Fibroblast of lung (primary cell): ENCODE measurements around the gene ZNF197. TPM values are rescaled to one million over a fixed set of nuclear protein-coding genes. Genes with fewer than 3 reads are reported as not detected.

ENCODE experiments used
- DNase-seq, 2 donors: peaks; one replicate each; pipeline versions ENCODE4 v3.0.0 to v3.0.0-alpha.2; 2010; ENCODE audit warnings: low read depth in 2 of 2
- H2AFZ ChIP-seq: 2 replicates; pipeline ENCODE4 v1.5.1; 2012; ENCODE audit warnings: low read length, control low read depth, inconsistent platforms
- H3K27ac ChIP-seq: 2 replicates; pipeline ENCODE4 v1.5.1; 2011; ENCODE audit warnings: low read length, control low read depth; ENCODE audit not compliant: insufficient read depth
- H3K27me3 ChIP-seq: 2 replicates; pipeline ENCODE4 v1.5.1; 2011; ENCODE audit warnings: mild to moderate bottlenecking, low read length; ENCODE audit not compliant: control insufficient read depth, insufficient read depth
- H3K36me3 ChIP-seq: 2 replicates; pipeline ENCODE4 v1.5.1; 2011; ENCODE audit warnings: low read length; ENCODE audit not compliant: control insufficient read depth, insufficient read depth
- H3K4me1 ChIP-seq: 2 replicates; pipeline ENCODE4 v1.5.1; 2011; ENCODE audit warnings: low read length; ENCODE audit not compliant: control insufficient read depth, insufficient read depth; ENCODE audit errors: extremely low read depth
- H3K4me2 ChIP-seq: 2 replicates; pipeline ENCODE4 v1.5.1; 2011; ENCODE audit warnings: low read length, control low read depth; ENCODE audit not compliant: insufficient read depth; ENCODE audit errors: extremely low read depth
- H3K4me3 ChIP-seq, 4 experiments: fragments of 200-600 bp in 1 of 4; sonication (generic) in 1 of 4; replicated peaks in 1 of 4; 2 replicates each; pipeline ENCODE4 v1.5.1; 2011 to 2016; ENCODE audit warnings: low read length in 4 of 4, low read depth in 3 of 4, mild to moderate bottlenecking in 3 of 4, control low read depth in 2 of 4, inconsistent platforms in 1 of 4, mixed read lengths in 1 of 4; ENCODE audit not compliant: insufficient read depth in 1 of 4; ENCODE audit errors: control extremely low read depth in 1 of 4
- H3K79me2 ChIP-seq: 2 replicates; pipeline ENCODE4 v1.5.1; 2012; ENCODE audit warnings: mild to moderate bottlenecking, low read length, inconsistent platforms; ENCODE audit not compliant: control insufficient read depth, insufficient read depth
- H3K9ac ChIP-seq: 2 replicates; pipeline ENCODE4 v1.5.1; 2011; ENCODE audit warnings: mild to moderate bottlenecking, low read length, control low read depth; ENCODE audit not compliant: insufficient read depth
- H3K9me3 ChIP-seq: 2 replicates; pipeline ENCODE4 v1.5.1; 2012; ENCODE audit warnings: low read depth, low read length; ENCODE audit not compliant: control insufficient read depth, insufficient read depth
- H4K20me1 ChIP-seq: 2 replicates; pipeline ENCODE4 v1.5.1; 2011; ENCODE audit warnings: low read length; ENCODE audit not compliant: control insufficient read depth, insufficient read depth; ENCODE audit errors: extremely low read depth
- EZH2 ChIP-seq: IDR thresholded peaks from 2 replicates; pipeline ENCODE4 v1.5.1; 2012; ENCODE audit warnings: low read length, control low read depth, mild to moderate bottlenecking; ENCODE audit errors: missing control alignments
- polyA plus RNA-seq, 2 donors: library from polyadenylated mRNA; depleted of rRNA in 1 of 2; stranded (reverse) in 1 of 2; unstranded in 1 of 2; fragments of >200 nt; gene quantifications; 2 replicates each; pipeline ENCODE4 v1.2.1, GENCODE V29; 2011 to 2012; ENCODE audit warnings: missing spikeins in 1 of 2
- total RNA-seq: library from RNA; depleted of rRNA; stranded (reverse); fragments of >200 nt; gene quantifications from 2 replicates; pipeline ENCODE4 v1.2.1, GENCODE V29; 2014
- TF ChIP-seq, protein P1 (sequence below), 2 donors: IDR thresholded peaks in 1 of 2; conservative IDR thresholded peaks in 1 of 2; 1 replicate in 1 of 2; 2 replicates in 1 of 2; pipeline ENCODE4 v1.5.1; 2011 to 2012; ENCODE audit warnings: low read length in 2 of 2, control low read depth in 1 of 2, inconsistent platforms in 1 of 2, low read depth in 1 of 2, mild to moderate bottlenecking in 1 of 2

ZNF197 gene
- total and polyA plus RNA-seq, 2 donors (not counting 1 experiment from before 2014, with no cell fraction given), result 9.3 to 20.8 TPM

DNA sequence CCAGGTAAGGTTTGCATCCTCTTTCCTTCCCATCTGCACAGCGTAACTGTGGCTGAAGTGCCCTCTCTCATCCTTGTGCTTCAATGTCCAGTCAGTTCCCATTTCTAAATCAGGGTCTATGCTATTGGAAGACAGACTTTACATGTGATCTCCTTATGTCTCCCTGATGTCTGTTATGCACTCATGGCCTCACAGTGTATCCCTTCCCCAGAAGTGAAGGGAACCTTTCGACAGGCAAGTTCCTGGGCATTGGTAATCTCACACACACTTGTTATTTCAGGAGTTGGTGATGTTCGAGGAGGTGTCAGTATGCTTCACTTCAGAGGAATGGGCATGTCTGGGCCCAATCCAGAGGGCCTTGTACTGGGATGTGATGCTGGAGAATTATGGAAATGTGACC lies 7.4 kb downstream of the ZNF197 start:
- Histone ChIP-seq H4K20me1 (no peaks in the 10 kb centered on the region), H3K79me2 (peaks cover 15% of the 10 kb centered on the region), H3K9ac (no peak overlapping the region), H3K4me2 (no peak overlapping the region), H2AFZ (no peak overlapping the region), H3K4me3 (no peak overlapping the region), H3K27ac (no peak overlapping the region), H3K9me3 (no peaks in the 10 kb centered on the region), H3K27me3 (no peaks in the 10 kb centered on the region), H3K4me1 (no peaks in the 10 kb centered on the region), H3K36me3 (peaks cover 7% of the 10 kb centered on the region)
- DNase-seq, result no peak
- no peak for TF ChIP-seq EZH2
- TF ChIP-seq, protein P1, sequence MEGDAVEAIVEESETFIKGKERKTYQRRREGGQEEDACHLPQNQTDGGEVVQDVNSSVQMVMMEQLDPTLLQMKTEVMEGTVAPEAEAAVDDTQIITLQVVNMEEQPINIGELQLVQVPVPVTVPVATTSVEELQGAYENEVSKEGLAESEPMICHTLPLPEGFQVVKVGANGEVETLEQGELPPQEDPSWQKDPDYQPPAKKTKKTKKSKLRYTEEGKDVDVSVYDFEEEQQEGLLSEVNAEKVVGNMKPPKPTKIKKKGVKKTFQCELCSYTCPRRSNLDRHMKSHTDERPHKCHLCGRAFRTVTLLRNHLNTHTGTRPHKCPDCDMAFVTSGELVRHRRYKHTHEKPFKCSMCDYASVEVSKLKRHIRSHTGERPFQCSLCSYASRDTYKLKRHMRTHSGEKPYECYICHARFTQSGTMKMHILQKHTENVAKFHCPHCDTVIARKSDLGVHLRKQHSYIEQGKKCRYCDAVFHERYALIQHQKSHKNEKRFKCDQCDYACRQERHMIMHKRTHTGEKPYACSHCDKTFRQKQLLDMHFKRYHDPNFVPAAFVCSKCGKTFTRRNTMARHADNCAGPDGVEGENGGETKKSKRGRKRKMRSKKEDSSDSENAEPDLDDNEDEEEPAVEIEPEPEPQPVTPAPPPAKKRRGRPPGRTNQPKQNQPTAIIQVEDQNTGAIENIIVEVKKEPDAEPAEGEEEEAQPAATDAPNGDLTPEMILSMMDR (conservative IDR thresholded peaks at IDR 0.05 in 1 of 2, IDR thresholded peaks at IDR 0.05 in 1 of 2; ENCODE audit: low read depth in 1 of 2, low read length in 2 of 2), result no peak

DNA sequence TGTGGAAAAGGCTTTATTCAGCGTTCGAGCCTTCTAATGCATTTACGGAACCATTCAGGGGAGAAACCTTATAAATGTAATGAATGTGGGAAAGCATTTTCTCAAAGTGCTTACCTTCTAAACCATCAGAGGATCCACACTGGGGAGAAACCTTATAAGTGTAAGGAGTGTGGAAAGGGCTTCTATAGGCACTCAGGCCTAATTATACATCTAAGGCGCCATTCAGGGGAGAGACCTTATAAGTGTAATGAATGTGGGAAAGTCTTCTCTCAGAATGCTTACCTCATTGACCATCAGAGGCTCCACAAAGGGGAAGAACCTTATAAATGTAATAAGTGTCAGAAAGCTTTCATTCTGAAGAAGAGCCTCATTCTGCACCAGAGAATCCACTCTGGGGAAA lies 17.5 kb downstream of the ZNF197 start:
- Histone ChIP-seq H3K4me3 (no peak overlapping the region), H3K27me3 (no peaks in the 10 kb centered on the region), H3K4me1 (no peaks in the 10 kb centered on the region), H3K36me3 (peaks cover 17% of the 10 kb centered on the region), H3K27ac (no peak overlapping the region), H3K9me3 (peaks cover 7% of the 10 kb centered on the region), H2AFZ (no peak overlapping the region), H3K4me2 (no peak overlapping the region), H4K20me1 (no peaks in the 10 kb centered on the region), H3K79me2 (no peaks in the 10 kb centered on the region), H3K9ac (no peak overlapping the region)
- DNase-seq, result no peak
- TF ChIP-seq, protein P1 (conservative IDR thresholded peaks at IDR 0.05 in 1 of 2, IDR thresholded peaks at IDR 0.05 in 1 of 2; ENCODE audit: low read depth in 1 of 2, low read length in 2 of 2), result no peak
- TF ChIP-seq EZH2, result no peak

DNA sequence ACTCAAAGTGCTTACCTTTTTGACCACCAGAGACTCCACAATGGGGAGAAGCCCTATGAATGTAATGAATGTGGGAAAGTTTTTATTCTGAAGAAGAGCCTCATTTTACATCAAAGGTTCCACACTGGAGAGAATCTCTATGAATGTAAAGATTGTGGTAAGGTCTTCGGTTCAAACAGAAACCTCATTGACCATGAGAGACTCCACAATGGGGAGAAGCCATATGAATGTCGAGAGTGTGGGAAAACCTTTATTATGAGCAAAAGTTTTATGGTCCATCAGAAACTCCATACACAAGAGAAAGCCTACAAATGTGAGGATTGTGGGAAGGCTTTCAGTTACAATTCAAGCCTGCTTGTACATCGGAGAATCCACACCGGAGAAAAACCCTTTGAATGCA lies 18.2 kb downstream of the ZNF197 start:
- H3K4me1 ChIP-seq, result no peaks in the 10 kb centered on the region

More for the DNA sequence above, 18.2 kb downstream of the ZNF197 start:
- no peaks in the 10 kb centered on the region for H3K27me3 ChIP-seq
- no peak overlapping the region for H3K27ac ChIP-seq
- H2AFZ ChIP-seq, result no peak overlapping the region
- H3K9ac ChIP-seq, result no peak overlapping the region
- H4K20me1 ChIP-seq, result no peaks in the 10 kb centered on the region
- H3K4me3 ChIP-seq, result no peak overlapping the region
- DNase-seq, result no peak
- H3K9me3 ChIP-seq, result peaks cover 7% of the 10 kb centered on the region
- H3K36me3 ChIP-seq, result peaks cover 17% of the 10 kb centered on the region
- no peak overlapping the region for H3K4me2 ChIP-seq
- TF ChIP-seq, protein P1 (conservative IDR thresholded peaks at IDR 0.05 in 1 of 2, IDR thresholded peaks at IDR 0.05 in 1 of 2; ENCODE audit: low read depth in 1 of 2, low read length in 2 of 2), result no peak
- TF ChIP-seq EZH2, result no peak
- H3K79me2 ChIP-seq, result no peaks in the 10 kb centered on the region
